ENCODE measurements around the gene NFYB. TPM values are rescaled to one million over a fixed set of nuclear protein-coding genes. Genes with fewer than 3 reads are reported as not detected.

NFYB gene
- total and polyA plus RNA-seq, 2 donors (not counting 3 experiments of a cell fraction or from before 2014, with no cell fraction given), result 10.2 to 23.3 TPM

GRCh38 chr12:104133321-104133720 is 4.7 kb downstream of the NFYB start:
- peaks cover 13% of the 10 kb centered on the region for H3K4me1 ChIP-seq (ENCODE audit: control insufficient read depth, extremely low read depth, insufficient read depth, low read length)
- no peak overlapping the region for H3K27ac ChIP-seq (ENCODE audit: insufficient read depth, low read depth, low read length)
- peaks cover 7 to 11% of the 10 kb centered on the region in 2 experiments for H3K36me3 ChIP-seq (ENCODE audit: control insufficient read depth in 2 of 2, extremely low read depth in 1 of 2, insufficient read depth in 2 of 2, low read length in 2 of 2)

More at GRCh38 chr12:104133321-104133720, 4.7 kb downstream of the NFYB start:
- intact Hi-C loops (cut with micrococcal nuclease) (no loop called here), dilution Hi-C loops (cut with MboI; ENCODE audit: extremely low pct_ligation_motif_present, low sequenced_read_pairs) (no loop called here)
- H3K27me3 ChIP-seq (ENCODE audit: control insufficient read depth in 2 of 2, insufficient read depth in 2 of 2, low read length in 2 of 2), result no peaks in the 10 kb centered on the region
- no peak for FAIRE-seq
- peaks cover 31% of the 10 kb centered on the region for H3K79me2 ChIP-seq (ENCODE audit: control insufficient read depth, insufficient read depth, low read length)
- H3K4me2 ChIP-seq (ENCODE audit: insufficient read depth, low read length), result no peak overlapping the region
- no peaks in the 10 kb centered on the region for H4K20me1 ChIP-seq (replicated peaks; ENCODE audit: control insufficient read depth, extremely low read depth, insufficient read depth, low read length)
- no peaks in the 10 kb centered on the region for H3K9me1 ChIP-seq (replicated peaks; ENCODE audit: control insufficient read depth, extremely low read depth, insufficient read depth, low read length)
- H3K9ac ChIP-seq (replicated peaks; ENCODE audit: extremely low read depth, insufficient read depth, low read length), result no peak overlapping the region
- ChIA-PET POLR2A (no interaction called here), CTCF (interaction anchor here (0.7 kb wide), 1 partner anchor 12 kb away, joined by 3 read pairs; no protein-coding TSS in a partner anchor)
- H3K9me3 ChIP-seq (replicated peaks; ENCODE audit: control insufficient read depth, insufficient read depth, low read length), result no peaks in the 10 kb centered on the region
- H2AFZ ChIP-seq (ENCODE audit: low read depth, low read length), result no peak overlapping the region
- no TSS peak for BruUV-seq (replicated peaks)
- no peak for DNase-seq (ENCODE audit: low read depth, low spot score)
- no peak overlapping the region for H3K4me3 ChIP-seq (replicated peaks in 1 of 3; ENCODE audit: insufficient read depth in 1 of 3, low read depth in 1 of 3, low read length in 3 of 3)
- TF ChIP-seq POLR2AphosphoS5 (IDR thresholded peaks at IDR 0.05; ENCODE audit: insufficient read depth, low read depth, low read length) (no peak), MAX (IDR thresholded peaks at IDR 0.05; ENCODE audit: insufficient read depth, insufficient read length) (no peak), GATA2 (IDR thresholded peaks at IDR 0.05; ENCODE audit: insufficient read depth, insufficient read length, low read depth, low read length) (no peak), MYC (IDR thresholded peaks at IDR 0.05; ENCODE audit: low read depth, low read length) (no peak), CTCF (IDR thresholded peaks at IDR 0.05; ENCODE audit: extremely low read depth in 1 of 2, insufficient read depth in 1 of 2, low read depth in 1 of 2, low read length in 2 of 2) (no peak), POLR2A (IDR thresholded peaks at IDR 0.05; ENCODE audit: low read depth, low read length) (no peak), JUN (IDR thresholded peaks at IDR 0.05; ENCODE audit: borderline replicate concordance, insufficient read depth, insufficient read length, low read depth) (no peak)

Data from endothelial cell of umbilical vein (primary cell).